Globus pallidus (tissue), 1 donor: ENCODE measurements around the gene ZNF292.
"Not testable (repeated sequence)": the region's sequence is repeated elsewhere in the genome, so short reads cannot be mapped to it uniquely, and the experiment has no call there.

Experiments
- DNase-seq: peaks from one replicate; pipeline ENCODE4 v3.0.0-alpha.2; 2015; ENCODE audit warnings: low spot score

ZNF292 gene

DNA sequence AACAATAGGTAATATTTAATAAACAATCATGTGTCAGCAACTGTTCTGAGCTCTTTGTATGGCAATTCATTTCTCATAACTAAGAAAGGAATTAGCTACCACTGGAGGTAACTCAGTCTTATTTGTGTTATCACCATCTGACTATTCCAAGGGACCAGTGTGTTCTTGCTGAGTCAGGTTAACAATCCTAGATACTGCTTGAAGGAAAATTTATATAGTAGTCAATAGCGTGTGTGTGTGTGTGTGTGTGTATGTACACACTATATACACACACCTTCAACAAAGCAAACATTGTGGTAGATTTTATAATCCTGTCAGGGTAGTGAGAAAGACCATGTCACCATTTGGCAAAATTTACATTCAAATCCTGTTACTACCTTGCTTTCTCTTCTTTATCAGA is 121.3 kb downstream of the ZNF292 start:
- no peak for DNase-seq

DNA sequence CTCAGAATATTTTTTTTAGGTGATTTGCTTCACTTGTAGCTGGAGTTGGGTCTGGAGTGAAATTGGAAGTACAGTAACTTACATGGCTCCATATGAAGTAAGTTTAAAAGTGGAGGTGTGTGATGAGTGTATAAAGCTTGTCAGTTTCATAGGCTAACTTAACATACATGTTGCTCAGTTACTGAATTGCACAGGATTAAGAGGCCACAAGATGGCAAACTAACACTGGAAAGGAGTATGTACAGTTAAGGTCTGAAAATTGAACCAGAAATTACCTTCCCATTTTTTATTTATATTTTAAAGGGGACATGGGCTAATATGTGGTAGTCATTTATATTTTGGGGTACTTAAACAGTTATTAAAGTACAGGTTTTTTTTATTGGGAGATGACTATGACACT is 121.8 kb downstream of the ZNF292 start:
- no peak for DNase-seq

DNA sequence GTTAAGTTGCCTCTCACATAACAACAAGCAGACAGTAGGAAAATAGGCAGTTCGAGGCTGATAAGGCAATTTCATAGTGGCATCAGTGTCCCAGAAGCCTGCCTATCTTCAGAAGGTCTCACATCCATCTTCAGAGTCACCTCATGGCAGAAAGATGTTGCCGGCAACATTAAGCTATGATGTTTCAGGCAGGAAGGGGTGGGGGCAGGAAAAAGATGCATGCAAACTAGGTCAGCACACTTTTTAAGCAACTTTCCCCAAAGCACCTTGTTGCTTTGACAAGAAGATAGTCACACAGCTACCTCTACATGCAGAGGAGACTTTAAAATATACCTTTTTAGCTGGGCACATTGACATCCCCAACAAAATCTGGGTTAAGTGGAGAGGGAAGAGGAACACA is 123.8 kb downstream of the ZNF292 start:
- DNase-seq = no peak

DNA sequence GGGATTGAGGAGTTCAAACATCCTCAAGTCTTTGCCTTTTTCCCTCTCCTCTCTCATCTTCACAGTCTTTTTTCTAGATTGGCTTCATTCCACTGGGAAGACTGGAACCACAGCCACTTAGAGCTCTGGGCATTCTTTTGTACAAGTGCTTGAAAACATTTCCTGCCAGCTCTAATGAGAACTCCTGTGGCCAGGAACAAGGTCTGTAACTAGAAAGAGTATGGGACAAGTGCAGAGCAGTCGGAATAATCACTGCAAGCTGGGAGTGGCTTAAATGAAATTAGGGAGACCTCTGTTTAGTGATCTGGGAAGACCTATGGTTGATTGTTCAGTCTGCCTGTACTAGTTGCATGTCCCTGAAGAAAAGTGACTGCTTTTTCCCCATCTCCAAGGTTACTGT is 126.1 kb downstream of the ZNF292 start:
- no peak for DNase-seq

DNA sequence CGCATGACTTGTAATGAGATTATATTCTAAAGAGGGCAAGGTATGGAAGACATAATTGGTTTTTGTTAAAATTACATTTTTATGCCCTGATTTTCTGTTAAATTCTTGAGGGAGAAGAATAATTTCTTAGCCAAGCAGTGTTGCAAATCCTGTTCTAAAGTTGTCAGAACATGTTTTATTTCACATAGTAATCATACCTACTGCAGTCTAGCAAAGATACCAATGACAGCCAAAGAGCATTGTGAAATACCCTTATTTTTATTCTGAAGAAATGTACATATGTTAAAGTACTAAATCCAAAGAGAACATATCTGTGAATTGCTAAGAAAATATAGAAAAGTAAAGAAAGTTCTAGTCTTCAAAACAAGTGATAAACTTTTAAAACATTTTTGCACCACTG is 127.4 kb downstream of the ZNF292 start:
- no peak for DNase-seq

DNA sequence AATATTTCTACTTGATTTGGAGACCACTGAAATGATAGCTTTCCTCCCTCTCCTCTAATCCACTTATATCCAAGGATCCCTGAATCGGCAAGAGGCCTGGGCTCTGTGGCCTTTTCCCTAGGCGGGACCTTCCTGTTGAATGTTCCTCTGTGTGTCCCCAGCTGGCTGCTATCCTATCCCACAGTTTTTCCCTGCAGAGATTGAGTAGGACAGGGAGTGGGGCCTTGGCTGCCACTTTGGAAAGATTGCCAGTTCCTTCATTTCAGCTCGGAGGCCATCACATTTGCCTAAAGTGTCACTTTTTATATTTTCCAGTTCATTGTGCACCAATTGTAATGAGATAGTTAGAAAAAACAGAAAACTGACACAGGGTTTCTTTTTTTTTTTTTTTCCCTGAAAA is 128.1 kb downstream of the ZNF292 start:
- no peak for DNase-seq

DNA sequence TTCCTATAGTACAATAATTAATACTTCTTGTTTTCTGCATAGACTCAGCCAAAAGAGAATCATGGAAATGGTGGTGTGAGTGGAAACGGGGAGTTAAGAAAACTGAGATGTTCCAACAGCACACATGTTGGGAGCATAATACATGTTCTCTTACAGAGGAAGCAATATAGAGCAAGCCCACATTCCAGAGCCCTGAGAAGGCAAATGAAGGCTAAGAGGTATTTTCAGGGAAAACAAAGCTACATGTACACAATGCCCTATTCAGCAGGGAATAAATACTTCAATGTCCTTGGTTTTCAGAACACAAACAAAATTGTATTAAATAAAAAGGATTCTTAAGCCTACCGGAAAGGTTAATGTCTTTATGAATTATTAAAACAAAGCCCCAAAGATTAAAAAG is 131.9 kb downstream of the ZNF292 start:
- no peak for DNase-seq

DNA sequence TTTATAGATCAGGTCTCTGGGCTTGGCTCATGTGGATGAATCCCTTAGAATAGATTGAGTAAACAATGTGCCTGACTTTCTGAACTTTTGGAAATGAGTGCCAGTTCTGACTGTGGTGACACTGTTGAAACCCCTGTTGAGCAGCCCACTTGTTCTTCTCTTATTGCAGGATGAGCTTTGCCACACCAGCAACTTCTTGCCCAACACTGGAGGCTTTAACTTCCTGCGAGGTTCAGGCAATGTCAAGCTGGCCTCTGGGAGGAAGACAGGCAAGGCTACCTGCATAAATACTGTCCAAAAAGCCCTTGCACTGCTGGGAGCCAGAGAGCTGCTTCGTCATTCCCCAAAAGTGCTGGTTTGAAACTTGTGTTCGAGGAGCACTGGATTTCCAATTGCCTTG is 134.2 kb downstream of the ZNF292 start:
- no peak for DNase-seq

DNA sequence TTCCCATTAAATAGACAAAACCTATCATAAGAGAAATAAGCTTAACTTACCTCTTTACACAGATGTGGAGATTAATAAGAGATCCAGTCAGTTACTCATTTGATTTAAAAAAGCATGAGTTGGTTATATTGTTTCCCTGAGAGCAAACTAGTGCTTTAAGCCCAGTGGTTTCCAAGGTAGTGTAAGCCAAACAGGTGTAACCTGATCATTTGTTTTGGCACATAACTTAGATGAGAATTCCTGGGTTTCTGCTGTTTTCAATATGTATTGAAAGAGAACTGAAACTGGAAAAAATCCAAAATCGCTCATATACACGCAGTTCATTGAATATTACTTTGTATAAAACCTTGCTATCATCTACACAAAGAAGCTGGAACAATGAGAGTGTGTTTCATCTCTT is 136.5 kb downstream of the ZNF292 start:
- no peak for DNase-seq

DNA sequence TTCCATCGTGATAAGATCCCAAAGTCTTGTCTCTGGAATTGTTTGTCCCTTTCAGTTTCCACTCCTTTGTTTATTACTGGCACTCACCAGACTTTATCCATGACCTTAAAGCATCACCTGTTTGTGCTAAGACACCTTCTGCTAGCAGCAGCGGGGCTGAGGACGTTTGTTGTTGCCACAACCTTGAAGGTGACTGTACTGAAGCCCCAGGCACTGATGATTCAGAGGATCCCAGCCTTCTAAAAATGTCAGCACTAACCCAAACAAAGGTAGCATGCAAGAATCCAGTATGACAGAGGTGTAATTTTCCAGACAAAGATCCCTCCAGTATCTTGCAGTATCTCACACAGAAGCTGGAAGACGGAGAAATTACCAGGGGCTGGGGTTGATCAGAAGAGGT is 138.2 kb downstream of the ZNF292 start:
- DNase-seq = no peak

DNA sequence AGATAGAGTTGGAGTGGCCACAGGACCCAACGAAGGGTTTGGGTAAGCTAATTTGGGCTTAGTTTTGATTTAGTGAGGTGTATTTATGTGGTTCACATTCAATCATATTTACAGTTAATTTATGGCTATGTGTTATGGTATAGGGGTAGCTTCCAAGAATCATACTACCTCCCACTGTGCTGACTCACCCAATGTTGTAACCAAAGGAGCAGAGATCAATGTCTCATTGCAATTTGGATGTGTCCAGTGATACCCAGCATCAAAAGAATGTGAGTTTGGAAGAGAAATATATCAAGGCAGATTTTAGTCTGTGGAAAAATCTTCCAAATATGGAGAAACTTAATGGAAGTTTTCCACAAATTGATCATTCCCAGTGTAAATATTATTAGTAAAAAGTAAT is 141.8 kb downstream of the ZNF292 start:
- no peak for DNase-seq

DNA sequence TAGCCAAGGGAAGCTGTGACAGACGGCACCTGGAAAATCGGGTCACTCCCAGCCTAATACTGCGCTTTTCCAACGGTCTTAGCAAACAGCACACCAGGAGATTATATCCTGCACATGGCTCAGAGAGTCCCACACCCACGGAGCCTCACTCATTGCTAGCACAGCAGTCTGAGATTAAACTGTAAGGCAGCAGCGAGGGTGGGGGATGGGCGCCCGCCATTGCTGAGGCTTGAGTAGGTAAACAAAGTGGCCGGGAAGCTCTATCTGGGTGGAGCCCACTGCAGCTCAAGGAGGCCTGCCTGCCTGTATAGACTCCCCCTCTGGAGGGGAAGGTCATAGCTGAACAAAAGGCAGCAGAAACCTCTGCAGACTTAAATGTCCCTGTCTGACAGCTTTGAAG is 145.9 kb downstream of the ZNF292 start:
- DNase-seq = not testable (repeated sequence)

DNA sequence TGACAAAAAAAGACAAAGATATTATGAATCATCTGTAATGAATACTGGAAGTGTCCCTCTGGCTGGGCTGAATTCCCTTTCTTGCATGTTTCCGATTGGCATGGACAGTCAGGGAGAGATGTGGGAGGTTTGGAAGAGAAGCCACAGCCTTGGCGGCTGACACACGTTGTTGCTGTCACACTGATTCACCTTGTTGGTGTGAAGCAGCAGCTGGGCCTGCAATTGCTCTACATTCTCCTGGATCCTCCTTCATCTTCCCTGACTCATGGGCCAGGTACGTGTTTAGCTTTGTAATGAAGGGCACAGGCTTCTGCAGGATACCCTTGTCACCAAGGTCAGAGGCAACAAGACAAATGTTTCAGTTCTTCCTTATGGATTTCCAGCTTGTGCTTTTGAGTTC is 153.6 kb downstream of the ZNF292 start:
- no peak for DNase-seq

DNA sequence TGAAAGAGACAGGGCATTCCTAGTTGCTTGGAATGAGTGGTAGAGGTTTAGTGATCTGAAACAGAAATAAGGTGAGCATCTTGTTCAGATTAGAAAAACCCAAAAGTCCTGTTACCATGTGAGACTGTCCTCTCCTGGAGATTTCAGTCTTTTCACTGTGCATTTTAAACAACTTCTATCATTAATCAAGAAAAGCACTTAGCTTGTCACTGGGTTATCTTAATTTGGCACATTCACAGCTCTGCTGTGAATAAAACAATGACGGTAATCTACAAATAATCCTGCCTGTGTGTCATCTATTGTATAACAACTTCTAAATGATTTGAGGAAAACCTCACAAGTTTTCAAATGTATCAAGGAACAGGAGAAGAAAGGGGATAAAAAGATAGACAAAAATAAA is 157.5 kb downstream of the ZNF292 start:
- DNase-seq = no peak
